ENCODE results near the gene HTRA1. TPM values are rescaled to one million over a fixed set of nuclear protein-coding genes. Genes with fewer than 3 reads are reported as not detected.

HTRA1 gene
- polyA plus RNA-seq, 1 donor from 2014 or later, result 1.4 TPM

- Histone ChIP-seq H3K27ac (ENCODE audit: low read length) (no peak overlapping the region), H4K20me1 (ENCODE audit: insufficient read depth) (no peaks in the 10 kb centered on the region), H2AFZ (ENCODE audit: low read depth, low read length) (no peak overlapping the region), H3K27me3 (ENCODE audit: insufficient read depth, low read depth, low read length) (no peaks in the 10 kb centered on the region), H3K79me2 (replicated peaks; ENCODE audit: insufficient read depth, low read length) (no peaks in the 10 kb centered on the region), H3K9me3 (ENCODE audit: low read length) (no peaks in the 10 kb centered on the region), H3F3A (ENCODE audit: insufficient read depth, low read length, poor library complexity, severe bottlenecking) (no peaks in the 10 kb centered on the region), H3K9me2 (ENCODE audit: insufficient read depth, low read length) (no peaks in the 10 kb centered on the region), H3K36me3 (ENCODE audit: insufficient read depth, low read length) (no peaks in the 10 kb centered on the region), H3K9ac (ENCODE audit: low read length) (no peak overlapping the region), H3K4me3 (ENCODE audit: low read length) (no peak overlapping the region), H3K4me2 (ENCODE audit: low read length) (no peak overlapping the region)
- no peak for TF ChIP-seq MXI1 (conservative IDR thresholded peaks at IDR 0.05; ENCODE audit: poor library complexity, severe bottlenecking)
- no peak for TF ChIP-seq EZH2 (IDR thresholded peaks at IDR 0.05; ENCODE audit: borderline replicate concordance, insufficient read depth, low read length, poor library complexity, severe bottlenecking)
- no peak for TF ChIP-seq REST (IDR thresholded peaks at IDR 0.05; ENCODE audit: borderline replicate concordance)
- TF ChIP-seq EP300 (conservative IDR thresholded peaks at IDR 0.05; ENCODE audit: poor library complexity, severe bottlenecking), result no peak
- no peak for TF ChIP-seq POLR2AphosphoS5 (IDR thresholded peaks at IDR 0.05)
- no peak for TF ChIP-seq RAD21 (conservative IDR thresholded peaks at IDR 0.05)
- no peak for TF ChIP-seq TAF1 (IDR thresholded peaks at IDR 0.05; ENCODE audit: low read depth)
- TF ChIP-seq SMC3 (conservative IDR thresholded peaks at IDR 0.05; ENCODE audit: poor library complexity), result no peak
- no peak for TF ChIP-seq CTCF (IDR thresholded peaks at IDR 0.05; ENCODE audit: poor library complexity, severe bottlenecking)
These were observed 39.4 kb downstream of the HTRA1 start for GRCh38 chr10:122500726-122501125.

DNA sequence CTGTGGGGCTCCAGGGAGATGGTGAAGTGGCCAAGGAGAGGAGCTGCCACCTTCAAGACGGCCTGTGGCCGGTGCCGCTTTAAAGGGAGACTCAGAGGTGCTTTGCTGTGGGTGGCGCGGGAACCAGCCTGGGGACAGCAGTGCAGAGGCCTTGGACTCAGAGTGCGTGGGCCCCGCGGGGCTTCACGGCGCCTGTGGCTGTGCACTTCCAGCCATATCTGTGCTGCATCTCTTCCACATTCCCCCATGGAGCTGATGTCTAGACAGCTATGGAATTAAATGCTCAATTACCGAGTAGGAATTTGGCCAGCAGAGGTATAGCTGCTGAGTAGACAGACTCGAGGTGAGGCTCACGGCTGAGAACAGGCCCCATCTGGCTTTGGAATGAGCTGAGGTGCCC lies 41.7 kb downstream of the HTRA1 start:
- no peak overlapping the region for H3K4me3 ChIP-seq (ENCODE audit: low read length)
- H3K9me3 ChIP-seq (ENCODE audit: low read length), result no peaks in the 10 kb centered on the region
- H3K27me3 ChIP-seq (ENCODE audit: insufficient read depth, low read depth, low read length), result no peaks in the 10 kb centered on the region
- no peak overlapping the region for H2AFZ ChIP-seq (ENCODE audit: low read depth, low read length)
- H3K27ac ChIP-seq (ENCODE audit: low read length), result no peak overlapping the region
- H3K9me2 ChIP-seq (ENCODE audit: insufficient read depth, low read length), result no peaks in the 10 kb centered on the region
- no peaks in the 10 kb centered on the region for H3K36me3 ChIP-seq (ENCODE audit: insufficient read depth, low read length)
- H4K20me1 ChIP-seq (ENCODE audit: insufficient read depth), result no peaks in the 10 kb centered on the region
- TF ChIP-seq EZH2 (IDR thresholded peaks at IDR 0.05; ENCODE audit: borderline replicate concordance, insufficient read depth, low read length, poor library complexity, severe bottlenecking) (no peak), TAF1 (IDR thresholded peaks at IDR 0.05; ENCODE audit: low read depth) (no peak), POLR2AphosphoS5 (IDR thresholded peaks at IDR 0.05) (no peak), REST (IDR thresholded peaks at IDR 0.05; ENCODE audit: borderline replicate concordance) (no peak), CTCF (IDR thresholded peaks at IDR 0.05; ENCODE audit: poor library complexity, severe bottlenecking) (no peak), RAD21 (conservative IDR thresholded peaks at IDR 0.05) (no peak), SMC3 (conservative IDR thresholded peaks at IDR 0.05; ENCODE audit: poor library complexity) (no peak), EP300 (conservative IDR thresholded peaks at IDR 0.05; ENCODE audit: poor library complexity, severe bottlenecking) (no peak), MXI1 (conservative IDR thresholded peaks at IDR 0.05; ENCODE audit: poor library complexity, severe bottlenecking) (no peak)
- H3K79me2 ChIP-seq (replicated peaks; ENCODE audit: insufficient read depth, low read length), result no peaks in the 10 kb centered on the region
- no peak overlapping the region for H3K9ac ChIP-seq (ENCODE audit: low read length)
- H3F3A ChIP-seq (ENCODE audit: insufficient read depth, low read length, poor library complexity, severe bottlenecking), result no peaks in the 10 kb centered on the region
- no peak overlapping the region for H3K4me2 ChIP-seq (ENCODE audit: low read length)
